ENCODE results near the gene RGPD8.

GRCh38 chr2:112462178-112462577, 28.7 kb upstream of the RGPD8 start:
- TF ChIP-seq POLR2A (IDR thresholded peaks at IDR 0.05; ENCODE audit: low read length) (no peak), GATA1 (IDR thresholded peaks at IDR 0.05; ENCODE audit: low read depth, low read length) (no peak)

Data from erythroblast (primary cell).